ENCODE measurements around the gene GPANK1. TPM values are rescaled to one million over a fixed set of nuclear protein-coding genes. Genes with fewer than 3 reads are reported as not detected.

Gene GPANK1
- total and polyA plus RNA-seq, 9 donors, result 14.6 to 26.6 (median 17.7) TPM

DNA sequence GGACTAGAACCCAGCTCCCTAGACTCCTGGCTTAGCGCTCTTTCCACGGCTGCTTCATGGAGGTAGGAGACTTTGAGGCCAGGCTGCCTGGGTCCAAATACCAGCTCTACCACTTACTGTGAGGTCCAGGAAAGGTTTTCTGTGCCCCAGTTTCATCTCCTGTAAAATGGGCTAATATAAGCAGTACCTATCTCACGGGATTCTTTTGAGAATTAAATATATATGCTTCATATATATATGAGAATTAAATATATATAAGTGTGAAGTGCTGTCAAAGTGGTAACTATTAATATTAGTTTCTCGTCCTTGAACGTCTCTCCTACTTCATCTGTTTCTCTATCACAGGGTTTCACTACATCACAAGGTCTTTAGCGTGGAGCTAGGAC, 26.3 kb upstream of the GPANK1 start:
- DNase-seq, result no peak
- H3K27me3 ChIP-seq, result no peaks in the 10 kb centered on the region
- 84 to 91% (median 86%) methylated on average over 6 of the region's 6 CpGs for WGBS, 3 donors
- no peaks in the 10 kb centered on the region for H3K4me1 ChIP-seq (ENCODE audit: insufficient read depth)
- H3K27ac ChIP-seq, result no peak overlapping the region
- H3K4me3 ChIP-seq, result no peak overlapping the region
- H3K36me3 ChIP-seq, result no peaks in the 10 kb centered on the region
- no peaks in the 10 kb centered on the region for H3K9me3 ChIP-seq
- intact Hi-C loops (cut with DNase I), result no loop called here
- TF ChIP-seq, protein P1, sequence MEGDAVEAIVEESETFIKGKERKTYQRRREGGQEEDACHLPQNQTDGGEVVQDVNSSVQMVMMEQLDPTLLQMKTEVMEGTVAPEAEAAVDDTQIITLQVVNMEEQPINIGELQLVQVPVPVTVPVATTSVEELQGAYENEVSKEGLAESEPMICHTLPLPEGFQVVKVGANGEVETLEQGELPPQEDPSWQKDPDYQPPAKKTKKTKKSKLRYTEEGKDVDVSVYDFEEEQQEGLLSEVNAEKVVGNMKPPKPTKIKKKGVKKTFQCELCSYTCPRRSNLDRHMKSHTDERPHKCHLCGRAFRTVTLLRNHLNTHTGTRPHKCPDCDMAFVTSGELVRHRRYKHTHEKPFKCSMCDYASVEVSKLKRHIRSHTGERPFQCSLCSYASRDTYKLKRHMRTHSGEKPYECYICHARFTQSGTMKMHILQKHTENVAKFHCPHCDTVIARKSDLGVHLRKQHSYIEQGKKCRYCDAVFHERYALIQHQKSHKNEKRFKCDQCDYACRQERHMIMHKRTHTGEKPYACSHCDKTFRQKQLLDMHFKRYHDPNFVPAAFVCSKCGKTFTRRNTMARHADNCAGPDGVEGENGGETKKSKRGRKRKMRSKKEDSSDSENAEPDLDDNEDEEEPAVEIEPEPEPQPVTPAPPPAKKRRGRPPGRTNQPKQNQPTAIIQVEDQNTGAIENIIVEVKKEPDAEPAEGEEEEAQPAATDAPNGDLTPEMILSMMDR (IDR thresholded peaks at IDR 0.05), result no peak
- no peak for TF ChIP-seq EP300 (IDR thresholded peaks at IDR 0.05)
- no peak for TF ChIP-seq POLR2A (IDR thresholded peaks at IDR 0.05)

DNA sequence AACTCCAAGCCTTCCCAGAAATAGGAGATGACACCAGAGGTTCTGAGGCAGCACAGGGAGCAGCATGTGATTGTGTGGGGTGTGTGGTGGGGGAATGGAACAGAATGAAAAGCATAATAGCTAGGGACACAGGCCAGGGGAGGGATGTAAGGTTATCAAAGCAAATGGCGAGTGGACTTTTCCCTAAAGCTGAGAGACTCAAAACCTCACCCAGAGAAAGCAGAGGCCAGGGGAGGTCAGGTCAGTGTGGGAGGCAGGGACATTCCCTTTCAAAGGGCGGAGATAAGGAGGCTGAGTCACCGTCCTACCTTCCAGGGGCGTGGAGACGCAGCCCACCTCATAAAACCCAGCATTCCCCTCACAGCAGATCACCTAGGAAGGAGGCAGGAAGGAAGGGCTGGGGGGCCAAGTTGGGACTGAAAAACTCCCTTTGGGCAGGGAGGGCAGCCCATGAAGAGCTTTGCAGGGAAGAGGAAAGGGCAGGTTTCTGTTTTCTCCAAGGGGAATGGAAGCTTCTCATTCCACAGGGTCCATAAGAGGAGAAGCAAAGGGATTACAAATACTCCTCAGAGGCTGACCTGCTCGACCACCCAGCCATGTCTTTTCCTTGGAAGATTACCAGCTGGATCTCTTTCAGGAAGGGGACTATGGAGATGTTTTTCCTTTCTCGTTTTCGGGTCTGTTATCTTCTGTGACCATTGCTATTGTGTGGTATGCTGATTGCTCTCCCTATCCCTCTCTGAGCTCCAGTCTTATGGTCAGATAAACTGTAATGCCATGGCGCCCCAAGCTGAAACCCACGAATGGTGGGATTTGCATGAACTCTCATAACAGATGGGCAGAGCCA, 25.7 kb upstream of the GPANK1 start:
- WGBS, 3 donors, result 47 to 51% (median 49%) methylated on average over 10 of the region's 10 CpGs
- Histone ChIP-seq H3K4me3 (no peak overlapping the region), H3K27ac (no peak overlapping the region), H3K27me3 (no peaks in the 10 kb centered on the region), H3K36me3 (no peaks in the 10 kb centered on the region), H3K9me3 (no peaks in the 10 kb centered on the region), H3K4me1 (ENCODE audit: insufficient read depth) (no peaks in the 10 kb centered on the region)
- no peak for DNase-seq
- intact Hi-C loops (cut with DNase I), result no loop called here
- TF ChIP-seq POLR2A (IDR thresholded peaks at IDR 0.05) (no peak), EP300 (IDR thresholded peaks at IDR 0.05) (no peak)
- TF ChIP-seq, protein P1 (IDR thresholded peaks at IDR 0.05), result no peak

DNA sequence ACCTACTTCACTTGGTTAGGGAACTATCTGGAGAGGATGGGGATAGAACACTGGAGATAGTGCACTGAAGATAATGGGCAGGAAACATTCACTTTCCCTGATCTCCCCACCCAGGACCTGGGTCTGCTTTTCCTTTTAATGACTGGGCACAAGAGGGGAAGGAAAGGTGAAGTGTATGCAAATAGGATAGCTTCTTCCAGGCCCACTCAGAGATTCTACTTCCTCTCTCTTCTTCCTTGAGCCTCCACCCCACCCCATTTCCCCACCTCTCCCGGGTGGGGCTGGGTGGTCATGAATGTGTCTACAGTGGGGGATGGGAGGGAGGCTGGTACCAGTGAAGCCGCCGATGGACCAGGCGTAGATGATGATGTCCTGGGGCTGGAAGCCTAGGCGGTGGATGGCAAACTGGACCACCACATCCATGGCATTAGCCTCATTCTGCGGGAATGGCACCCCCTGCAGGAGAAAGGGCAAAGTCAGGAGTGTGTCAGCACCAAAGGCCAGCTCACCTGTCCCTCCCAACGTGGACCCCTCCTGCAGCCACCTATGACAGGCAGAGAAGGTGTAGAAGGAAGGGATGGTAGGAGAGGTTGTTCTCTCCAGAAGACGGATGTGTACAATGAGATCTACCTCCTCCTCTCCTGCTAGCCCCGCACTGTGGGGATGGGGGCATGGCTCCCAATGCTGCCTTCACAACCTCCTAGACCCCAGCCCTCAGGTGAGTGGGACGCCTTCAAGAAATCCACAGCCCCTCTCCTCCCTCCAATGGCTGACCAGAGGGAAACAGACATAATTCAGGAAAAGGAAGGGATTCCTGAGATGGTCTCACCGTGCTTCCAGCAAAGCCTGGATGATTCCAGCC, 24.7 kb upstream of the GPANK1 start:
- Histone ChIP-seq H3K27me3 (no peaks in the 10 kb centered on the region), H3K9me3 (no peaks in the 10 kb centered on the region), H3K27ac (no peak overlapping the region), H3K4me3 (no peak overlapping the region), H3K36me3 (no peaks in the 10 kb centered on the region), H3K4me1 (ENCODE audit: insufficient read depth) (no peaks in the 10 kb centered on the region)
- DNase-seq, result no peak
- WGBS, 3 donors, result 68 to 77% (median 72%) methylated on average over 11 of the region's 11 CpGs
- TF ChIP-seq, protein P1 (IDR thresholded peaks at IDR 0.05), result no peak
- no peak for TF ChIP-seq EP300 (IDR thresholded peaks at IDR 0.05)
- no peak for TF ChIP-seq POLR2A (IDR thresholded peaks at IDR 0.05)
- intact Hi-C loops (cut with DNase I), result loop anchor here in 2 of 4 donors (10.0 kb wide), 1 partner anchor 175 kb away; the partner anchor contains the start of gene NEU1 (in 2 of the 2)

DNA sequence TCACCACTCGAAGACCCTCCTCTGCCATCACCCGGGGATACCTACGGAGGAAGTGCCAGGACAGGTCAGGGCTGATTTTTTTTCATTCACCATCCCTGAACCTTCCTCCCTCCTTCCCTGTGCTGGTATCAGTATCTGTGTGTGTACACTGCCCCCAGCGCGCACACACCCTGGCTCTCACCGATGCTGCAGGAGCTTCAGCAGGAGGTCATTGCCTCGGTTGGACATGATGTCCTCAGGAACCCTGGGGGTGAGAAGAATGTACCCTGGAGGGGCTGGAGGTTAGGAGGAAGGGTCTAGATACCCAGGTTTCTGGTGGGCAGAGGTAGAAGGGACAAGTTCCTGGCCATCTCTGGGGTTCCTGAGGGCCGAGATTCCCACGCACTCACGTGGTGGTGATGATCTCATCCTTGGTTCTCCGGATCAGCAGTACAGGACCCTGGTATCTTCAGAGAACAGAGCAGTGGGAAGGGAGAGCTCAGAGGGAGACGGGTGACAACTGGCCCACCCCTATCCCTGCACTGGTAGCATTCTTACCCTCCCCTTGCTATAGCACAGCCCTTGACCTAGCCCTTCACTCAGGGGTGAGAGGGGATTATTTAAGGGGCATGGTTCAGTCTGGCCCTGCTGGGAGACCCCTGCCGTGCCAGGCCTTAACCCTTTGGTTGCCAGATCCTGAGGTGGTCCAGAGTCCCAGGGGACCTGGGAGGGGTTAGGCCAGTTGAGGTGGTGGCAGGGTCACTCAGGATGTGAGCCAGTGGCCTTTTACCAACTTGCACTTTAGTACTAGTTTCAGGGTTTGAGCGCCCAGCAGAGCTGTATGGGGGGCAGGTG, 23.3 kb upstream of the GPANK1 start:
- WGBS, 3 donors, result 73 to 76% (median 75%) methylated on average over 14 of the region's 14 CpGs
- TF ChIP-seq, protein P1 (IDR thresholded peaks at IDR 0.05), result no peak
- no peak for TF ChIP-seq POLR2A (IDR thresholded peaks at IDR 0.05)
- no peak for TF ChIP-seq EP300 (IDR thresholded peaks at IDR 0.05)
- Histone ChIP-seq H3K27ac (no peak overlapping the region), H3K4me3 (no peak overlapping the region), H3K4me1 (ENCODE audit: insufficient read depth) (peaks cover 2% of the 10 kb centered on the region), H3K9me3 (no peaks in the 10 kb centered on the region), H3K27me3 (no peaks in the 10 kb centered on the region), H3K36me3 (no peaks in the 10 kb centered on the region)
- intact Hi-C loops (cut with DNase I), result loop anchor here in 2 of 4 donors (10.0 kb wide), 1 partner anchor 177 kb away; the partner anchor contains the start of gene NEU1 (in 2 of the 2)
- no peak for DNase-seq

Data from ovary (tissue), 9 donors.